Adrenal gland (tissue), 12 donors: ENCODE data around the gene FABP6. TPM values are rescaled to one million over a fixed set of nuclear protein-coding genes. Genes with fewer than 3 reads are reported as not detected.
A peak's percentile ranks its signal among the peaks of the same experiment; 100 is the strongest.

ENCODE experiments used
- DNase-seq, 7 donors: peaks; one replicate each; pipeline ENCODE4 v3.0.0-alpha.2; 2019 to 2020
- H3K27ac ChIP-seq, 5 donors: fragments of 200-600 bp; sonication (generic) in 4 of 5; 1 replicate in 3 of 5; 2 replicates in 2 of 5; pipeline versions ENCODE4 v1.5.1 to v1.8.0; 2016 to 2020; ENCODE audit warnings: mild to moderate bottlenecking in 1 of 5
- H3K27me3 ChIP-seq: fragments of 200-600 bp; 2 replicates; pipeline ENCODE4 v1.8.0; 2021
- H3K36me3 ChIP-seq, 2 donors: fragments of 200-600 bp; replicated peaks in 1 of 2; 1 replicate in 1 of 2; 2 replicates in 1 of 2; pipeline versions ENCODE4 v1.5.1 to v1.8.0; 2018 to 2022
- H3K4me1 ChIP-seq, 2 donors: fragments of 200-600 bp; replicated peaks in 1 of 2; 1 replicate in 1 of 2; 2 replicates in 1 of 2; pipeline versions ENCODE4 v1.5.1 to v1.8.0; 2018 to 2021
- H3K4me3 ChIP-seq, 4 donors: fragments of 200-600 bp; sonication (generic) in 3 of 4; one replicate each; pipeline ENCODE4 v1.5.1; 2016 to 2018
- H3K9me3 ChIP-seq, 3 donors: fragments of 200-600 bp; sonication (generic) in 1 of 3; replicated peaks in 1 of 3; 1 replicate in 2 of 3; 2 replicates in 1 of 3; pipeline versions ENCODE4 v1.5.1 to v1.8.0; 2016 to 2021
- POLR2A ChIP-seq, 2 donors: fragments of 450-650 bp; IDR thresholded peaks; one replicate each; pipeline ENCODE4 v1.6.1; 2017; ENCODE audit warnings: antibody characterized with exemption in 2 of 2, mild to moderate bottlenecking in 2 of 2, moderate library complexity in 1 of 2
- WGBS, 4 donors: extraction: QIAGEN DNeasy Blood & Tissue Kit in 2 of 4; methylation state at CpG; one replicate each; pipeline versions ENCODE4 v1.1.5 to v1.1.7; 2013 to 2017; 5-methylcytosine and 5-hydroxymethylcytosine counted together
- intact Hi-C, 2 donors: fragments of 100-400 bp; cut with DNase I; formaldehyde crosslinking; loops; one replicate each; pipeline versions ENCODE4 v1.14.1 to v1.15.0; 2022 to 2023
- polyA plus RNA-seq, 3 donors: library from polyadenylated mRNA; stranded (reverse); fragments of 200-250 nt in 2 of 3; fragments of 350-450 nt in 1 of 3; fragmentation: Illumina TruSeq in 1 of 3; extraction: RNeasy Lipid Tissue Mini Kit (QIAGEN cat#74804) in 1 of 3; gene quantifications; one replicate each; pipeline ENCODE4 v1.2.3, GENCODE V29; 2013 to 2014
- total RNA-seq, 9 donors: library from RNA; depleted of rRNA in 4 of 9; stranded (reverse); fragments of >200 nt in 4 of 9; fragments of 120-200 nt in 1 of 9; fragmentation: NEBNext Ultra II Directional in 1 of 9; extraction: Animal tissue kit (Norgen Biotek cat#: 25700) in 1 of 9; gene quantifications; one replicate each; pipeline versions ENCODE4 v1.1.0 to v1.2.4, GENCODE V29; 2013 to 2023
- TF ChIP-seq, protein P1 (sequence below), 6 experiments: fragments of 450-650 bp in 4 of 6; fragments of 200-600 bp in 2 of 6; sonication (generic) in 1 of 6; IDR thresholded peaks; 1 replicate in 5 of 6; 2 replicates in 1 of 6; pipeline versions ENCODE4 v1.5.1 to v1.8.0; 2016 to 2021; ENCODE audit warnings: antibody characterized with exemption in 6 of 6, mild to moderate bottlenecking in 2 of 6, moderate library complexity in 1 of 6
- donor health status: healthy with polysubstance abuse.
- donor health status: Bipolar disorder and iron deficiency.
- donor health status: DM: yes; HTN: yes; CAD: no.
- donor health status: DM: no; HTN: no; CAD: no.
- donor health status: DM: no; HTN: no; CAD: no.
- donor health status: DM: yes; HTN: yes; CAD: no.

Gene FABP6
- total and polyA plus RNA-seq, 12 donors = 0.39 to 29.4 (median 9.4) TPM; not detected in 1

DNA sequence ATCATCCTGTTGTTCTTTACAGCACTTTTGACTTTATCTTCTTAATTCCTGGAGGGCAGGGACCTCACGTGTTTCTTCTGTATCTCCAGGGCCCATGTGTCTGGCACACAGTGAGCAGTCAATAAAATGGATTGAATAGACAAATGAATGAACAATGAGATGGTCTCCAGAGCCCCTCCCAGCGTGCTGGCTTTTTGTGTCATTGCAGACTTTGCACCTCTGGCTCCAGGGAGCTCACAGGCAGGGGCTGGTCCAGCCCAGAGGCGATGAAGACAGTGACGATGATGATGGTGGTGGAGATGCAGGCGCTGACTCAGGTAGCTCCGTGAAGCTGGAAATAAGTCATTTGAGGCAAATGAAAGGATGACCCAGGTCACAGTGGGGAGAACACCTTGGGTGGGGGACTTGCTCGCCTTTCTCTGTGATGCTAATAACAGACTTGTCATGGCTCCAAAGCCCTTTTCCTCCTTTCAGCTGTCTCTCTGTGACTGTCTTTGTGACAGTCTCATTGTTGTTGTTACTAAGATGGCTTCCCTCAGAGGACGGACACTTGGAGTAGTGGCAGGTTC lies 30.4 kb upstream of the FABP6 start:
- Histone ChIP-seq H3K4me1 (peaks cover 6 to 19% of the 10 kb centered on the region in 2 donors), H3K27me3 (no peaks in the 10 kb centered on the region), H3K27ac (no peak overlapping the region), H3K4me3 (peak overlapping the region in 2 of 4 donors; percentile 27 to 45), H3K36me3 (no peaks in the 10 kb centered on the region), H3K9me3 (no peaks in the 10 kb centered on the region)
- no peak for DNase-seq
- intact Hi-C loops = loop anchor here (2.0 to 10.0 kb wide), 5 partner anchors 82 to 174 kb away; partner anchors contain the start of gene PWWP2A (in 1 of the 2)
- TF ChIP-seq, protein P1, sequence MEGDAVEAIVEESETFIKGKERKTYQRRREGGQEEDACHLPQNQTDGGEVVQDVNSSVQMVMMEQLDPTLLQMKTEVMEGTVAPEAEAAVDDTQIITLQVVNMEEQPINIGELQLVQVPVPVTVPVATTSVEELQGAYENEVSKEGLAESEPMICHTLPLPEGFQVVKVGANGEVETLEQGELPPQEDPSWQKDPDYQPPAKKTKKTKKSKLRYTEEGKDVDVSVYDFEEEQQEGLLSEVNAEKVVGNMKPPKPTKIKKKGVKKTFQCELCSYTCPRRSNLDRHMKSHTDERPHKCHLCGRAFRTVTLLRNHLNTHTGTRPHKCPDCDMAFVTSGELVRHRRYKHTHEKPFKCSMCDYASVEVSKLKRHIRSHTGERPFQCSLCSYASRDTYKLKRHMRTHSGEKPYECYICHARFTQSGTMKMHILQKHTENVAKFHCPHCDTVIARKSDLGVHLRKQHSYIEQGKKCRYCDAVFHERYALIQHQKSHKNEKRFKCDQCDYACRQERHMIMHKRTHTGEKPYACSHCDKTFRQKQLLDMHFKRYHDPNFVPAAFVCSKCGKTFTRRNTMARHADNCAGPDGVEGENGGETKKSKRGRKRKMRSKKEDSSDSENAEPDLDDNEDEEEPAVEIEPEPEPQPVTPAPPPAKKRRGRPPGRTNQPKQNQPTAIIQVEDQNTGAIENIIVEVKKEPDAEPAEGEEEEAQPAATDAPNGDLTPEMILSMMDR (IDR thresholded peaks at IDR 0.05) = no peak
- TF ChIP-seq POLR2A (IDR thresholded peaks at IDR 0.05) = no peak
- 46 to 53% (median 51%) methylated on average over 7 to 8 of the region's 8 CpGs for WGBS, 4 donors

DNA sequence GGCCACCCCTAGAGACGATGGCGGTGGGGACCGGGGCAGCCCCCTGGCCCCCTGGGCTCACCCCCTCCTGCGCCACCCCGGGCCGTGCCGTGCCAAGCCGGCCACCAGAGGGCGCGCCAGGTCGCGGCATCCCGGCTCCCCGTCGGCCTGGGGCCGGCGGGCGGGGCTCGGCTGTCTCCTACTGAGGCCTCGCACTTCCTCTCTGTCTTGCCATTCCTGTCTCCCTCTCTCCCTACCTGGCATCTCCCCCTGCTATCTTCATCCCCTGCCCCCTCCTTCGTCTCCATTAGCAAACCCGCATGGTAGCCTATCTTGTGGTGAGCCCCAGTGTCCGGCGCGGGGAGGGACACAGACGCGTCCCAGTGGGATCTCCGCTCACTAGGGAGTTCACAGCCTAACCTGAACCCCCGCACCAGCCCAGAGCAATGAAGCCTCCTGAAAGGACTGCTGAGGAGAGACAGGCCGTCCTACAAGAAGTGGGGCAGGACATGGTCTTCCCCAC lies 29.8 kb upstream of the FABP6 start:
- no peaks in the 10 kb centered on the region for H3K36me3 ChIP-seq
- peaks cover 6 to 22% of the 10 kb centered on the region in 2 donors for H3K4me1 ChIP-seq
- peak overlapping the region in 1 of 5 donors; percentile 3 for H3K27ac ChIP-seq
- 0 to 2% (median 2%) methylated on average over 7 to 30 of the region's 30 CpGs for WGBS, 4 donors
- TF ChIP-seq, protein P1 (IDR thresholded peaks at IDR 0.05) = peak; percentile 62 to 98 (median 82)
- TF ChIP-seq POLR2A (IDR thresholded peaks at IDR 0.05) = no peak
- peak overlapping the region in 2 of 4 donors; percentile 27 to 45 for H3K4me3 ChIP-seq
- H3K27me3 ChIP-seq = no peaks in the 10 kb centered on the region
- no peaks in the 10 kb centered on the region for H3K9me3 ChIP-seq
- intact Hi-C loops = loop anchor here (2.0 to 10.0 kb wide), 5 partner anchors 82 to 175 kb away; partner anchors contain the start of gene PWWP2A (in 1 of the 2)
- DNase-seq = peak; percentile 59 to 80 (median 73)

DNA sequence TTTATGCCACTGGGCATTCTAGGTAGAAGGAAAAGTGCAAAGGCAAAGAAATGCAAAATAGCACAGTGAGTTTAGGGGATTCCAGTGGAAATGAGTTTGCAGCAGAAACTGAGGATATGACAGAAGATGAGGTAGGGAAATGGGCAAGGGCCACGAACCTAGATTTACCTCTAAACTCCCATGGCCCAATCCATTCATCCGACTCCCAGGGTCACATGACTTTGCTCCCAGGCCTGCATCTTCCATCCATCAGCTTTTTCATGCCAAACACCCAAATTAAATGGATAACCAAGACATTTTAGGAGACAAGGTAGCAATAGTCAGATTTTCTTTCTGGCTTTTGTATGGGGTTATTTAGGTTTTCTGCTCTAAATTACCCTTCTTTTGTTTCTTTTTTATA lies 22.2 kb upstream of the FABP6 start:
- intact Hi-C loops = no loop called here

DNA sequence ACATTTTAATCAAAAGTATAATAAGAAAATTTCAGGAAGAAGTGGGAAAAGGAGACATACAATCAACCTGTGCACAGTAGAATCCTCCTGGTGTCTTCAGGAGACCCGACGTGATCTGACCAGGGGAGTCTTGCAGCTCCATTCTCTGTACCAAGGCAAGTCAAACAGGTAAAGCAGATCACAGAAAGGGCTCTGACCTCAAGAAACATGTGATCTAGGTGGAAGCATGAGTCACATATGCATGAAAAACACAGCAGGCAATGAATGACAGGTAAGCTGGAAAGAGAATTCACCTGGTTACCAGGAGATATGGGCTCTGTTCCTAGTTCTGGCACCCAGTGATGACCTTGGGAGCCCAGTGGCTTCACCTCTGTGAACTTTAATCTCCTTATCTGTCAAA lies 19.4 kb upstream of the FABP6 start:
- Histone ChIP-seq H3K36me3 (no peaks in the 10 kb centered on the region), H3K27ac (no peak overlapping the region), H3K9me3 (no peaks in the 10 kb centered on the region), H3K4me3 (no peak overlapping the region), H3K27me3 (no peaks in the 10 kb centered on the region), H3K4me1 (no peaks in the 10 kb centered on the region)
- DNase-seq = no peak
- TF ChIP-seq, protein P1 (IDR thresholded peaks at IDR 0.05) = no peak
- TF ChIP-seq POLR2A (IDR thresholded peaks at IDR 0.05) = no peak
- intact Hi-C loops = no loop called here
- WGBS, 4 donors = 90 to 98% (median 96%) methylated on average over 2 of the region's 2 CpGs

More for the DNA sequence above, 22.2 kb upstream of the FABP6 start:
- Histone ChIP-seq H3K27me3 (no peaks in the 10 kb centered on the region), H3K4me3 (no peak overlapping the region), H3K4me1 (peaks cover 0 to 7% of the 10 kb centered on the region in 2 donors), H3K9me3 (no peaks in the 10 kb centered on the region), H3K27ac (no peak overlapping the region), H3K36me3 (no peaks in the 10 kb centered on the region)
- TF ChIP-seq, protein P1 (IDR thresholded peaks at IDR 0.05) = no peak
- no peak for TF ChIP-seq POLR2A (IDR thresholded peaks at IDR 0.05)
- DNase-seq = no peak
- 46 to 69% (median 53%) methylated on average over 2 of the region's 2 CpGs for WGBS, 4 donors
